Fibroblast of the aortic adventitia (primary cell): ENCODE data around the gene DNMT3A. TPM values are rescaled to one million over a fixed set of nuclear protein-coding genes. Genes with fewer than 3 reads are reported as not detected.
A peak's percentile ranks its signal among the peaks of the same experiment; 100 is the strongest.
"Not testable (repeated sequence)": the region's sequence is repeated elsewhere in the genome, so short reads cannot be mapped to it uniquely, and the experiment has no call there.

Experiments used
- DNase-seq: peaks from one replicate; pipeline ENCODE4 v3.0.0-alpha.2; 2010; ENCODE audit warnings: low read depth
- H3K4me3 ChIP-seq: 2 replicates; pipeline ENCODE4 v1.5.1; 2011; ENCODE audit warnings: low read depth, mild to moderate bottlenecking, control low read depth, low read length, moderate library complexity
- CTCF ChIP-seq: IDR thresholded peaks from 2 replicates; pipeline ENCODE4 v1.5.1; 2011; ENCODE audit warnings: mild to moderate bottlenecking, low read length, control low read depth, inconsistent platforms; ENCODE audit not compliant: insufficient read depth
- total RNA-seq: library from RNA; depleted of rRNA; stranded (reverse); fragments of >200 nt; gene quantifications from 2 replicates; pipeline ENCODE4 v1.2.3, GENCODE V29; 2012; ENCODE audit warnings: low replicate concordance

Gene DNMT3A
- total RNA-seq, 1 donor: 10.8 TPM

- H3K4me3 ChIP-seq: no peak overlapping the region
- TF ChIP-seq CTCF: no peak
- DNase-seq: peak; percentile 15
Measured at GRCh38 chr2:25274868-25275574, 66.7 kb downstream of the DNMT3A start.

- no peak overlapping the region for H3K4me3 ChIP-seq
- DNase-seq: no peak
Measured at GRCh38 chr2:25273985-25274535, 67.7 kb downstream of the DNMT3A start.

GRCh38 chr2:25272705-25273104 is 69.0 kb downstream of the DNMT3A start:
- not testable (repeated sequence) for H3K4me3 ChIP-seq, DNase-seq

More at GRCh38 chr2:25273985-25274535, 67.7 kb downstream of the DNMT3A start:
- TF ChIP-seq CTCF: no peak

GRCh38 chr2:25270061-25270460 is 71.7 kb downstream of the DNMT3A start:
- no peak for TF ChIP-seq CTCF

GRCh38 chr2:25269233-25269632 is 72.5 kb downstream of the DNMT3A start:
- DNase-seq: no peak
- no peak for TF ChIP-seq CTCF
- H3K4me3 ChIP-seq: no peak overlapping the region

More at GRCh38 chr2:25270061-25270460, 71.7 kb downstream of the DNMT3A start:
- no peak for DNase-seq
- no peak overlapping the region for H3K4me3 ChIP-seq

- DNase-seq: no peak
- no peak overlapping the region for H3K4me3 ChIP-seq
- TF ChIP-seq CTCF: no peak
Measured at GRCh38 chr2:25268139-25268538, 73.6 kb downstream of the DNMT3A start.

GRCh38 chr2:25266399-25266798 is 75.3 kb downstream of the DNMT3A start:
- H3K4me3 ChIP-seq: no peak overlapping the region
- TF ChIP-seq CTCF: no peak
- DNase-seq: no peak
